Fibroblast of skin of left biceps (primary cell): ENCODE results near the gene TCF19.
"Not testable (repeated sequence)": the region's sequence is repeated elsewhere in the genome, so short reads cannot be mapped to it uniquely, and the experiment has no call there.

Experiments
- DNase-seq, 2 experiments: peaks; one replicate each; pipeline ENCODE4 v3.0.0-alpha.2; 2013; ENCODE audit warnings: low read depth in 2 of 2

TCF19 gene

DNA sequence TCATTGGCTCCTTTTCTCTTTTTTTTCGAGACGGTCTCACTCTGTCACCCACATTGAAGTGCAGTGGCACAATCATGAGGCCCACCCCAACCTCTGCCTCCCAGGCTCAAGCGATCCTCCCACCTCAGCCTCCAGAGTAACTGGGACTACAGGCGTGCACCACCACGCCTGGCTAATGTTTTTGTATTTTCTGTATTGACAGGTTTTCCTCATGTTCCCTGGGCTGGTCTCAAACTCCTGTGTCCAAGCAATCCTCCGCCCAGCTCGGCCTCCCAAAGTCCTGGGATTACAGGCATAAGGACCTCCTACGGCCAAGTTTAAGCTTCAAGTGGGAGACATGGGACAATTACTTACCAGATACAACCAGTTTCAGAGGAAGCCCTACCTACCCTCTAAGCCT lies 21.5 kb downstream of the TCF19 start:
- no peak for DNase-seq

DNA sequence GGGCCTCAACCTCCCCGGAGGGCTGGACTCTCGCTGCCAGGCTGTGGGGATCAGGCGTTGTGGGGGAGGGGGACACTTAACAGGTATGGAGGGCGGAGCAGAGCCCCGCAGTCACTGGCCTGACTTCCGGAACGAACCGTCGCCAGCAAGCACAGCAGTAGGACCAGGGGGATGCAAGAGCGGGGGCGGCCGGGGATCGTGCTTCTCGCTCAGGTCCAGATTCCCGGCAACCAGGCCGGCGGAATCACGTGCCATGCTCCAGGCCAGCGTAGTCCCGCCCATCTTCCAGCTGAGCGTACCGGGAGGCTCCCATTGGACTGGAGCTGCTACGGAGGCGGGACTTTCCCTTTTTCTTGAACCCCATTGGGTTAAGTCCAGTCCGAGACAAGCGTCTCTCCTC lies 22.1 kb downstream of the TCF19 start:
- peak; percentile 41 to 49 for DNase-seq

DNA sequence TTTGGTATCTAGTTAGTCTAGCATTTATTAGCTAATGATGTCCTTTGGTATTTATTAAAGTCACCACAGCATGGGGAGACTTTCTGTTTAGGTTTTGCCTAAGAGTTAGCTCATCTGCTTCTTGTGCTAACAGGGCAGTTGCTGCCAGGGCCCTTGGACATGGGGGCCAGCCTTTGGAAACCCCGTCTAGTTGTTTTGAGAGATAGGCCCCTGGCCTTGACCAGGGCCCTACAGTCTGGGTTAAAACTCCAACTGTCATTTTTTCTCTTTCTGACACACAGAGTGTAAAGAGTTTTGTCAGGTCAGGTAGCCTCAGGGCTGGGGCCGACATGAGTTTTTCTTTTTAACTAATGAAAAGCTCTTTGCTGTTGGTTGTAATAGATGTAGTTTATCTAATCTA lies 24.9 kb downstream of the TCF19 start:
- not testable (repeated sequence) for DNase-seq

DNA sequence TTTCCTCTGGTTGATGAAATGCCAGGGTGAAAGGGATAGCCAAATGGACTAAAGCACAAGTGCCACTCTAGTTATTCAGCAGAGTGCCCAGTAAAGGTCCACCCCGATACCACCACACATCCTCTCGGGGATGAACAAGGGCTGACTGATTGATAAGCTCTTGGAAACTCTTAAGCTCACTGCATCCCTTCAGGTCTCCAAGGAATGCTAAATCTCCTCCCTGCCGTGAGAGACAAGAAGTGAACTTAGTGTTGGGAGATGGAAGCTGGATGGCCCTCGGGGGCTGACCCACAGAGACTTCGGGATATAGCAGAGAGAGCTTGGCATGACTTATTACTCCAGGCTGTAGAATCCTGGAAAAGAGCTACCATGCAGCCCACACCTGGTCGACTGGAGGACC lies 25.5 kb downstream of the TCF19 start:
- DNase-seq = not testable (repeated sequence)

DNA sequence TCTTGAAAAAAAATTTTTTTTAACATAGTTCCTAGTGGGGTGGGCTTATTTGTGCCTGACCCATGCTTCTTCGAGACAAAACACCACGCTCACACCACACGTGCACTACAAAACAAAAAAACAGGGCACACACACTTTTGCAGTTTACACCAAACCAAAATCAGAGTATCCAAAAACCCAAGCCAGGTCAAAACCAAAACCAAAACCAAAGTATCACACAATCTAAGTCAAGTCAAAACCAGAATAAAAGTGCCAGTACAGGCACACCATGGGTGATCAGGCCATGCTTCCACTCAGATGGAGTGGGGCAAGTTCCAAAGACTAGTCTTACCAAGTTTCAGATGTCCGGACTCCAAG lies 27.3 kb downstream of the TCF19 start:
- not testable (repeated sequence) for DNase-seq

DNA sequence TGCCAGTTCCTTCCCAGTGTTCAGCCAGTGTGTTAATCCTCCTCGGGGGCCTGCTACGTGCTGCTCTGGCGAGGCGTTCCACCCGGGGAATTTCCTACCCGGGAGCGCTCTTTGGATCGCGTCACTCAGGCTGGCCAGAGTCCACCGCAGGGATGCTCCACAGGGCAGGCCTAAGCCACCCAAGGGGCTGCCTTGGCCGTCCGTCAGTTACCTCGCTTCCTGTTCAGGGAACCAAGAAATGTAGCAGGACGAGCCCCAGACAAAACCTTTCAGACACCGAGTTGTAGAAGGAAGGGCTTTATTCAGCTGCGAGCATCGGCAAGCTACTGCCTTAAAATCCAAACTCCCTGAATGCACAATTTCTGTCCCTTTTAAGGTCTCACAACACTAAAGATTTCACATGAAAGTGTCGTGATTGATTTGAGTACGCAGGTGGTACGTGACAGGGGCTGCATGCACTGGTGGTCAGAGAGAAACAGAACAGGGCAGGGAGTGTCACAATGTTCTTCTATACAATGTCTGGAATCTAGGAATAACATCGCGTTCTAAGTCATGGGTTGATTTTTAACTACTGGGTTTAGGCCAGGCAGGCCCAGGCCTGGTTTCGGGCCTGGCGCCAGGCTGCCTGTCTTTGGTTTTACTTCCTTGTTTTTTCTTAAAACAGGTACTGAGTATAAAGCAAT lies 27.8 kb downstream of the TCF19 start:
- DNase-seq = no peak

DNA sequence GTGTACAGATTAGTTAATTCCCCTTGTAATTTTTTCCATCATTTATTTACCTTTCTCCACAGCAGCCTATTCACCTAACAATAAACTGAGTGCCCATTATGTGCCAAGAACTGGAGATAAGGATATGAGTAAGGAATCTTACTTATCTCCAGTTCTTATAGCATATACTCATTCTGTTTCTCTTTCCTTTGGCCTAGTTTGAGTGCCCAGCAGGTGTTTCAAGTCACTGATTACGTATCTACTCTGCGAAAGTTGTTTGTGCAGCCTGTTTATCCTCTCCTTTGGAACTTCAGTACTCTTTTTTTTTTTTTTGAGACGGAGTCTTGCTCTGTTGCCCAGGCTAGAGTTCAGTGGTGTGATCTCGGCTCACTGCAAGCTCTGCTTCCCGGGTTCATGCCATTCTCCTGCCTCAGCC lies 29.4 kb downstream of the TCF19 start:
- DNase-seq = no peak

DNA sequence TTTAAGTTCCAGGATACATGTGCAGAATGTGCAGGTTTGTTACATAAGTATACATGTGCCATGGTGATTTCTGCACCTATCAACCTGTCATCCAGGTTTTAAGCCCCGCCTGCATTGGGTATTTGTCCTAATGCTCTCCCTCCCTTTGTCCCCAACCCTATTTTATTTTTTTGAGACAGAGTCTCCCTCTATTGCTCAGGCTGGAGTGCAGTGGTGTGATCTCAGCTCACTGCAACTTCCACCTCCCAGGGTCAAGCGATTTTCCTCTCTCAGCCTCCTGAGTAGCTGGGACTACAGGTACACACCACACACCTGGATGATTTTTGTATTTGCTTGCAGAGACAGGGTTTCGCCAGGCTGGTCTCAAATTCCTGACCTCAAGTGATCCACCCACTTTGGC lies 30.8 kb downstream of the TCF19 start:
- not testable (repeated sequence) for DNase-seq

DNA sequence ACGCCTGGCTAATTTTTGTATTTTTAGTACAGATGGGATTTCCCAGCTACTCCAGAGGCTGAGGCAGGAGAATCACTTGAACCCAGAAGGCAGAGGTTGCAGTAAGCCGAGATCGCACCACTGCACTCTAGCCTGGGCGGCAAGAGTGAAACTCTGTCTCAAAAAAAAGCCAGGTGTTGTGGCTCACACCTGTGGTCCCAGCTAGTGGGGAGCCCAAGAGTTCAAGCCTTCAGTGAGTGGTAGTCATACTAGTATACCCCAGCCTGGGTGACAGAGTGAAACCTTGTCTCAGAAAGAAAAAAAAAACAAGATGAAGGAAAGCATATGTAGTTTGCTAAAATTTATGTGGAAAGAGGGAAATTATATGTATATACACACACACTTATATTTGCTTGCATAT lies 32.1 kb downstream of the TCF19 start:
- DNase-seq = no peak

DNA sequence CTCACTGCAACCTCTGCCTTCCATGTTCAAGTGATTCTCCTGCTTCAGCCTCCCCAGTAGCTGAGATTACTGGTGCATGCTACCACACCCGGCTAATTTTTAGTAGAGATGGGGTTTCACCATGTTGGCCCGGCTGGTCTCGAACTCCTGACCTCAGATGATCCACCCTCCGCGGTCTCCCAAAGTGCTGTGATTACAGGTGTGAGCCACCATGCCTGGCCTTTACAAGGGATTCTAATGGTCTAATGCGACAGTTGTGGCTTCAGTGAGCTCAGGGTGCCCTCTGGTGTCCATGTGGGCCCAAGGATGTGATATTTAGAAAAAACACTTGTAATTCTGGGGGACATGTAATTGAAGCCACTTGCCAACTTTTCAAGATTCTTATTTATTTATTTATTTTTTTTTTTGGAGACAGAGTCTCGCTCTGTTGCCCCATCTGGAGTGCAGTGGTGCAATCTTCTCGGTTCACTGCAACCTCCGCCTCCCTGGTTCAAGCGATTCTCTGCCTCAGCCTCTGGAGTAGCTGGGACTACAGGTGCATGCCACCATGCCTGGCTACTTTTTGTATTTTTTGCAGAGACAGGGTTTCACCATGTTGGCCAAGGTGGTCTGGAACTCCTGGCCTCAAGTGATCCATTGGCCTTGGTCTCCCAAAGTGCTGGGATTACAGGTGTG lies 34.2 kb downstream of the TCF19 start:
- peak; percentile 17 to 27 for DNase-seq

DNA sequence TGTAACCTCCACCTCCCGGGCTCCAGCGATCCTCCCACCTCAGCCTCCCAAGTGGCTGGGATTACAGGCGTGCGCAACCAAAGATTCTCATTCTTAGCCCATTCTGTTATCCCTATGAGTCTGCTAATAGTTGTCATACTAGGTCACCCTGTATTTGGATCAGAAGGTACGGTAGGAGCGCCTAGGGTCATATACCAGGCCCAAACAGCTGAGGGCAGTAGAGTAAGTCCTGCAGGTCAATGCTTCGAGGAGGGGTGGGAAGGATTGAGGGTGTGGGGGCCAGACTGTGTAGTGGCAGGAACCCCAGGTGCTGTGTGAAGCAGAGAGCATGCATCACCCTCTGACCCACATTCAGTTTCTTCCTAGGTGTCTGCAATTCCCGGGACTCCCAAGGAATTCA lies 34.8 kb downstream of the TCF19 start:
- DNase-seq = no peak

DNA sequence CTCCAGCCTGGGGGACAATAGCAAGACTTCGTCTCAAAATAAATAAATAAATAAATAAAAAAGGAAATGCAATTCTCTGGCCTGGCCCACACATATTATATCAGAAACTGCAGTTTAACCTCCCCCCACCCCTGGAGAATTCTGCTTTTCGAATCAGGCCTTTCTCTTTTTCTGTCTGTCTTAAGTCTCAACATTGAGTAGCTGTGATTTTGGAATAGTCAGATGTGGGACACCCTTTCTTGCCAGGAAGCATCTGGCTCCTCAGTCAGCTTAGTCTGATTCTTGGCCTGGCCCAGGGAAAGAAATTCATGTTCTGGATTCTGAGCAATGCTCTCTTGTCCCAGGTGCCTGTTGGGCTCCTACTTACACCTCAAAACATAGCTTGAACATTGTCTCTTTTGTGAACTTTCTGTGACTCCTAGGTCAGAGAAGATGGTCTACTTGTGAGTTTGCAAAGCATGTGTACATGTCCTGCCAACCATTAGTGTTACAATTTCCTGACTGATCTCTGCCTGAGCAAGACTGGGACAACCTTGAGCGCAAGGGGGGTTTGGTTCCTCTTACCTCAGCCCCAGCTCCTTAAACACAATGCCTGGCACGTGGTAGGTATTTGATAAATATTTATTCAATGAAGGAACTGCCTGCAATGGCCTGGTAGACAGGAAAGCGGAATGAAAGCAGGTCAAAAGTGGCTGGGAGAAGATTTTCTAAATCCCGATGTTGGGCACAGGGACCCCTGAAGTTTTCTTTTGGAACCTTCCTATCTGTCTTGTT lies 35.9 kb downstream of the TCF19 start:
- DNase-seq = no peak

DNA sequence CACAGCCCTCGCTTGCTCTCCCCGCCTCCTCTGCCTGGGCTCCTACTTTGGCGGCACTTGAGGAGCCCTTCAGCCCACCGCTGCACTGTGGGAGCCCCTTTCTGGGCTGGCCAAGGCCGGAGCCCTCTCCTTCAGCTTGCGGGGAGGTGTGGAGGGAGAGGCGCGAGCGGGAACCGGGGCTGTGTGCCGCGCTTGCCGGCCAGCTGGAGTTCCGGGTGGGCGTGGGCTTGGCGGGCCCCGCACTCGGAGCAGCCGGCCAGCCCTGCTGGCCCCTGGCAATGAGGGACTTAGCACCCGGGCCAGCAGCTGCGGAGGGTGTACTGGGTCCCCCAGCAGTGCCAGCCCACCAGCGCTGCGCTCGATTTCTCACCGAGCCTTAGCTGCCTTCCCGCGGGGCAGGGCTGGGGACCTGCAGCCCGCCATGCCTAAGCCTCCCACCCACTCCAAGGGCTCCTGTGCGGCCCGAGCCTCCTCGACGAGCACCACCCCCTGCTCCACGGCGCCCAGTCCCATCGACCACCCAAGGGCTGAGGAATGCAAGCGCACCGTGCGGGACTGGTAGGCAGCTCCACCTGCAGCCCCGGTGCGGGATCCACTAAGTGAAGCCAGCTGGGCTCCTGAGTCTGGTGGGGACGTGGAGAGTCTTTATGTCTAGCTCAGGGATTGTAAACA lies 37.1 kb downstream of the TCF19 start:
- not testable (repeated sequence) for DNase-seq

DNA sequence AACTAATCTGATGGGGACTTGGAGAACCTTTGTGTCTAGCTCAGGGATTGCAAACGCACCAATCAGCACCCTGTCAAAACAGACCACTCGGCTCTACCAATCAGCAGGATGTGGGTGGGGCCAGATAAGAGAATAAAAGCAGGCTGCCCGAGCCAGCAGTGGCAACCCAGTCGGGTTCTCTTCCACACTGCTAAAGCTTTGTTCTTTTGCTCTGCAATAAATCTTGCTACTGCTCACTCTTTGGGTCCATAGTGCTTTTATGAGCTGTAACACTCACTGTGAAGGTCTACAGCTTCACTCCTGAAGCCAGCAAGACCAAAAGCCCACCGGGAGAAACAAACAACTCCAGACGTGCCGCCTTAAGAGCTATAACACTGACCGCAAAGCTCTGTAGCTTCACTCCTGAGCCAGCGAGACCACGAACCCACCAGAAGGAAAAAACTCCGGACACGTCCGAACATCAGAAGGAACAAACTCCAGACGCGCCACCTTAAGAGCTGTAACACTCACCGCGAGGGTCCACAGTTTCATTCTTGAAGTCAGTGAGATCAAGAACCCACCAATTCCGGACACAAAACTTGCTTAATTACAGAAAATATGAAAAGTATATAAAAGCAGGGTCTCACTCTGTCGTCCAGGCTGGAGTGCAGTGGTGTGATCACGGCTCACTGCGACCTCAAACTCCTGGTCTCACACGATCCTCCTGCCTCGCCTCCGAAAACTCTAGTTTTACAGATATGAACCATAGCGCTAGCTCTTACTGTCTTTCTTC lies 38.0 kb downstream of the TCF19 start:
- not testable (repeated sequence) for DNase-seq

DNA sequence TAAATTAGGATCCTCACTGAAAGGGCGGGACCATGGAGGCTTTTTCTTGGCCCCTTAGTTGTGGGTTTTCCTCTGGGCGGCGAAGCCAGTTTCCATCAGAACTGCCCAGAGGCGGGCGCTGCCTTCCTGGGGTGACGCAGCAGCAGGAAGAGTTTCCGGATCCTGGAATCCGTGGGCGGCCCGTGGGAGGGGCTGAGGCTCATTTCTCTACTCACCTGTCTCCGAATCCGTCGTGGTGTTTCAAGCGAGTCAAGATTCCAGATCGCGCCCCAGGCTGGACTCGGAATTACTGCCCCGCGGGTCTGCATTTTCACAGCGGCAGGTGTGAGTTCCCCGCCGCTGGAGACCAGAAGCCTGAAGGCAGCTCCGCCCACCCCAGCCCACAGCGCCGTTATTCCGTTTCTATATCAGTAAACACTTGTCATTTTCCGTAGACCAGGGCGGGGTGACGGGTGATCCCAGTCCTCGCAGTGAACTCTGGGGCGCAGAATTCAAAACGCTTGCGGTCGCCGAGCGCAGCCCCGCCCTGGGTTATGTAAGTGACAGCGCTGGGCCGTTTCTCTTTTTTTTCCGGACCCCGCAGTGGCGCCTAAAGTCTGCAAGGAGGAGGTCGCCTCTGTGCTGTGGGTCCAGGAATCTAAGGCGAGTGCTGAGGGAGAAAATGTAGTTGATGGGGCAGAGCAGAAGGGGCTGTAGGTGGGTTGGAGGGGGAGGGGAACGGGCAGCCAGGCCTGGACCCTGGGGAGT lies 39.3 kb downstream of the TCF19 start:
- peak in 1 of 2 experiments; percentile 14 for DNase-seq

DNA sequence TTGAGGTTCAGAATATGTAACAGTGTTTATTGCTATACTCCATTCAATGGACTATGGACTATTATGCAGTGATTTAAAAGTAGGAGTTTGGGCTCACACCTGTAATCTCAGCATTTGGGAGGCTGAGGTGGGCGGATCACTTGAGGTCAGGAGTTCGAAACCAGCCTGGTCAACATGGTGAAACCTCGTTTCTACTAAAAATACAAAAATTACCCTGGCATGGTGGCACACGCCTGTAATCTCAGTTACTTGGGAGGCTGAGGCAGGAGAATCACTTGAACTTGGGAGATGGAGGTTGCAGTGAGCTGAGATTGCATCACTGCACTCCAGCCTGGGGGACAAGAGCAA lies 40.7 kb downstream of the TCF19 start:
- not testable (repeated sequence) for DNase-seq

DNA sequence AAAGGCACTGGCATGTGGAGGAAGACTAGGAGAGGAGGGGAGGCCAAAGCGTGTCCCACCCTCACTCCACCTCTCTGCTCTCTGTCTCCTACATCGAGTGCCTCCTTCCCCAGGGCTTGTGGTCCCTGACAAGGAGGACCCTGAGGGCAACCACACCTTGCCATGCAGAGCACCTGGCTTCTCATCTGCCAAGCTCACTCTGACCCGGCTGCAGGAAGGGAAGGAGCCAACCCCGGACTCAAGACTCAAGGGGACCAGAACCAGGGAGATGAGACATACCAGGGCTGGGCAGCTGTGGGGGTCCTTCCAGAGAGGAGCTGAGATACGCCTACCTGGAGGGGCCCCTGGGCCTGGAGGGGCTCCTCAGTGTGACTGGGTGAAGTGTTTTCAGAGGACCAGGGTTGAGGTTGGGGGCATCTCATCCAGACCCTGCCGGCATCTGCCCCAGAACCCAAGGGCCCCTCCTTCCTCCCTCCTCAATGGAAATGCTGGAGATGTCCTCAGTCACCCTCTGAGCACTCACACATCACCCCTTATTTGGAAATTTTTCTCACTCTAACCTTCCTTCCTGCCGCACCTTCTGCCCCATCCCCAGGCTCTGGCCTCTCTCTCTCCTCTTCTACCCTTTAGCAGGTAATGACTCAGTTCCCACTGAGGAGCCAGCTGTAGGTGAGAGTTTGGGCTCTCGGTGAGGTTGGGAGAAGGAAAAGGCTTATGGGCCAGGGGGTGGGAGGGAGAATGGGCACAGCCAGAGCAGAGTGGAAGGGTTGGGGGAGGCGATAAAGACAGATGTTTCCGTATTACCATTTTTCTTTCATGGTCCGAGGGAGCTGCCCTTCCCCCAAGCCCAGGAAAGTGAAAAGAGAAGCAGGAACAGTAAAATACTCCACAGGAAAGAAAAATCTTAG lies 44.1 kb downstream of the TCF19 start:
- no peak for DNase-seq

DNA sequence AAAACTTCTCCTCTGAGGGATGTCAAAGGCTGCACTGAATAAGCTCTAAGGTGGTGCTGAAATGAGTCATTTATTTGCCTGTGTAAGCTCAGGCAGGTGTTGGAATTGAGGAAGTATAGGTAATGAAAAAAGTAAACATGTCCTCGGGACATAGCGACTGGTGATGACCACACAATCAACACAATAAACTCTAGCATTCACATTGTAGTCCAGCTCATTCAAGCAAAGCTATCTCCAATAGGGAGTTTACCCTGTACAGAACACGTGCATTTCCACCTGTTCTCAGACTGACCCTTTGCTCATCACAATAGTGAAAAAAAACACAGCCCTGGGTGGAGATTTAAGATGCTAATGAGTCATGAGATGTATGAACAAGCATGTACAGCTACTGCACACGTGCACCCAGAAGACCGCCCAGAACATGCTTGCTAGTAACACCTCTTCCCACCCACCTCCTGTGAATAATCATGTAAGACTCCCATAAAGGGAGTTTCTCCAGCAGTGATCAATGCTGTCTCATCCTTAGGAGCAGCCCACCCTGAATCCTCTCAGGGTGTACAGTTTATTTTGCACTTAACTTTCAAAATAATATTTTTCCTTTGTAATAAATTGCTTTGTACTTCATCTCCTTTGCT lies 45.1 kb downstream of the TCF19 start:
- peak in 1 of 2 experiments; percentile 9 for DNase-seq

DNA sequence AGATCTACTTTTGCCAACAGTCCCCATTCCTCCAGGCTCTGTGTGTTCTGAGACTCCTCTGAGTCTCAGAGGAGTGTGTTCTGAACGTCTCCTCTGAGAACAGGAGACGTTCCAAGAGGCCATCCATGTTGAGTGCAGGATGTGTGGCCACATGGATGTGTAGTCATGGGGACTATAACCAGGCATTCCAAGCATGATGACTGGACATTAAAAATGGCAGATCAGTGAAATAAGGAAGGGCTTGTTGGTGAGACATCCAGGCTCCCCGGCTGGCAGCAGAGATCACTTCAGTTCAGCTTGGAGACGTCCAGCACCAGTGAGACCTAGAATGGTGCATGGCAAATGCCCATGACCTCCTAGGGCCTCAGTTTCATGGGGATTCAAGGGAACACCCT lies 46.4 kb downstream of the TCF19 start:
- DNase-seq = no peak
